ENCODE data around the gene GABRG3. TPM values are rescaled to one million over a fixed set of nuclear protein-coding genes. Genes with fewer than 3 reads are reported as not detected.

GABRG3 gene
- total and polyA plus RNA-seq, 2 of the 4 experiments (the other 2 are of a cell fraction), result not detected

DNA sequence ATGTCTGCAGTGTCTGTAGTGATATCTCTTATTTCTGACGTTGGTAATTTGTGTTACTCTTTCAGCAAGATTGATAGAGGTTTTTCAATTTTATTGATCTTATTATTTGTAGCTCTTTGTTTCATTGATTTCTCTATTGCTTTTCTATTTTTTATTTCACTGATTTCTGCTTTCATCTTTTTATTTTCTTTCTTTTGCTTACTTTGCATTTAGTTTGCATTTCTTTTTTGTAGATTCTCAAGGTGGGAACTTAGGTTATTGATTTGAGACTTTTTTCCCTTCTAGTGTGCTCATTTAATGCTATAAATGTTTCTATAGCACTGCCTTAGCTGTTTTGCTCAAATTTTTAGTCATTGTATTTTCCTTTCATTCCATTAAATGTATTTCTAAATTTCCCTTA, 49.5 kb upstream of the GABRG3 start:
- no peak overlapping the region for H4K5ac ChIP-seq (ENCODE audit: low read depth, low read length)
- H4K8ac ChIP-seq (ENCODE audit: low read depth in 2 of 2, low read length in 2 of 2), result no peak overlapping the region
- no peak overlapping the region for H2BK15ac ChIP-seq (ENCODE audit: low read depth, low read length)
- no CpG with 5 or more reads among the region's 1 CpG for WGBS, 2 experiments (ENCODE audit: extremely low coverage in 2 of 2, insufficient read length in 1 of 2)
- H3K9ac ChIP-seq (ENCODE audit: low read depth, low read length), result no peak overlapping the region
- H2BK20ac ChIP-seq (ENCODE audit: low read depth, low read length), result no peak overlapping the region
- no peak overlapping the region for H2BK5ac ChIP-seq (ENCODE audit: low read depth, low read length, poor library complexity, severe bottlenecking)
- no peak overlapping the region for H3K4ac ChIP-seq (ENCODE audit: low read depth, low read length)
- no peaks in the 10 kb centered on the region for H3K79me1 ChIP-seq (ENCODE audit: low read depth in 1 of 2, low read length in 2 of 2)
- no peaks in the 10 kb centered on the region for H3K9me1 ChIP-seq (ENCODE audit: insufficient read depth, low read length)
- no peak overlapping the region for H4K91ac ChIP-seq (ENCODE audit: insufficient read depth, low read depth, low read length)
- no peak overlapping the region for H2AK5ac ChIP-seq (ENCODE audit: low read depth, low read length)
- H3K14ac ChIP-seq (replicated peaks; ENCODE audit: low read depth, low read length), result no peak overlapping the region
- H4K20me1 ChIP-seq (ENCODE audit: insufficient read depth, low read length), result no peaks in the 10 kb centered on the region
- no peaks in the 10 kb centered on the region for H3K36me3 ChIP-seq (ENCODE audit: control insufficient read depth, insufficient read depth, low read length)
- H2AFZ ChIP-seq (replicated peaks; ENCODE audit: low read length, poor library complexity), result no peak overlapping the region
- H3K4me3 ChIP-seq (ENCODE audit: insufficient read depth, low read depth, low read length), result no peak overlapping the region
- H2AK9ac ChIP-seq (replicated peaks; ENCODE audit: low read depth, low read length, poor library complexity), result no peak overlapping the region
- dilution Hi-C loops (cut with HindIII; ENCODE audit: low sequenced_read_pairs, unreplicated experiment), result no loop called here
- H3K9me3 ChIP-seq (ENCODE audit: control insufficient read depth, insufficient read depth, low read length), result peaks cover 8% of the 10 kb centered on the region
- no peak for ATAC-seq (ENCODE audit: low read depth)
- intact Hi-C loops (cut with micrococcal nuclease), result no loop called here
- H3K4me1 ChIP-seq (ENCODE audit: control insufficient read depth, insufficient read depth, low read length), result no peaks in the 10 kb centered on the region
- no peak for TF ChIP-seq RAD21 (IDR thresholded peaks at IDR 0.05; ENCODE audit: low read length)
- TF ChIP-seq CEBPB (IDR thresholded peaks at IDR 0.05; ENCODE audit: low read depth, low read length), result no peak
- TF ChIP-seq MAFK (IDR thresholded peaks at IDR 0.05; ENCODE audit: low read depth, low read length), result 0 out of 2 replicates have a peak, but pooled peaks have one; percentile 19
- ChIA-PET CTCF (no interaction called here), POLR2A (ENCODE audit: unreplicated experiment) (no interaction called here)
- no peak overlapping the region for H3K18ac ChIP-seq (ENCODE audit: low read depth, low read length)
- no peak overlapping the region for H2BK120ac ChIP-seq (ENCODE audit: low read depth, low read length)
- H3K27ac ChIP-seq (ENCODE audit: insufficient read depth, low read length), result no peak overlapping the region
- H3K56ac ChIP-seq (ENCODE audit: extremely low read depth, insufficient read depth, low read length), result no peak overlapping the region
- H3K4me2 ChIP-seq (ENCODE audit: low read depth, low read length), result no peak overlapping the region
- H3K23ac ChIP-seq (ENCODE audit: low read depth, low read length), result no peak overlapping the region
- in situ Hi-C loops (cut with MboI; ENCODE audit: low sequenced_read_pairs), result no loop called here
- no peaks in the 10 kb centered on the region for H3K27me3 ChIP-seq (ENCODE audit: control insufficient read depth, insufficient read depth, low read length)
- no TSS peak for BruUV-seq (replicated peaks)
- no peak for DNase-seq

All from IMR-90 (cell line).